GM12878 (cell line): ENCODE data around the gene SEPTIN1. TPM values are rescaled to one million over a fixed set of nuclear protein-coding genes. Genes with fewer than 3 reads are reported as not detected.

ENCODE experiments used
- BCL11A ChIP-seq: IDR thresholded peaks from 2 replicates; pipeline ENCODE4 v1.6.1; 2011; ENCODE audit warnings: low read depth, low read length
- CBX3 ChIP-seq: fragments of 200-600 bp; sonication (generic); IDR thresholded peaks from 2 replicates; pipeline ENCODE4 v1.6.1; 2016; ENCODE audit warnings: low read depth, borderline replicate concordance
- CHD1 ChIP-seq: IDR thresholded peaks from 2 replicates; pipeline ENCODE4 v1.6.1; 2012; ENCODE audit warnings: low read depth, low read length, improper control_type of control experiment
- CHD2 ChIP-seq: IDR thresholded peaks from 2 replicates; pipeline ENCODE4 v1.6.1; 2011; ENCODE audit warnings: low read depth, low read length, improper control_type of control experiment, borderline replicate concordance
- GATAD2B ChIP-seq: fragments of 450-650 bp; conservative IDR thresholded peaks from 2 replicates; pipeline ENCODE4 v1.6.1; 2017; ENCODE audit warnings: low read depth, mild to moderate bottlenecking, moderate library complexity
- HCFC1 ChIP-seq: fragments of 150-350 bp; IDR thresholded peaks from 2 replicates; pipeline ENCODE4 v1.6.1; 2014; ENCODE audit warnings: low read length
- POLR2AphosphoS5 ChIP-seq: IDR thresholded peaks from 2 replicates; pipeline ENCODE4 v1.6.1; 2011; ENCODE audit warnings: mild to moderate bottlenecking, low read length, inconsistent platforms
- SMARCA5 ChIP-seq: fragments of 450-650 bp; IDR thresholded peaks from 2 replicates; pipeline ENCODE4 v1.6.1; 2017; ENCODE audit warnings: mild to moderate bottlenecking
- SREBF1 ChIP-seq: IDR thresholded peaks from 2 replicates; pipeline ENCODE4 v1.6.1; 2012; ENCODE audit warnings: mild to moderate bottlenecking, low read length
- TCF3 ChIP-seq: IDR thresholded peaks from 2 replicates; pipeline ENCODE4 v1.6.1; 2012; ENCODE audit warnings: low read depth, mild to moderate bottlenecking, low read length, borderline replicate concordance; ENCODE audit not compliant: insufficient read depth
- ZNF207 ChIP-seq: fragments of 450-650 bp; IDR thresholded peaks from 2 replicates; pipeline ENCODE4 v1.6.1; 2014; ENCODE audit warnings: antibody characterized with exemption, mild to moderate bottlenecking, borderline replicate concordance
- ZNF622 ChIP-seq: fragments of 450-650 bp; IDR thresholded peaks from 2 replicates; pipeline ENCODE4 v1.6.1; 2017; ENCODE audit warnings: mild to moderate bottlenecking, inconsistent platforms
- polyA plus RNA-seq, 11 experiments: library from polyadenylated mRNA; depleted of rRNA in 4 of 11; unstranded in 6 of 11; stranded (reverse) in 5 of 11; fragments of >200 nt; fragmentation: Nextera tagmentation in 4 of 11; fragmentation: Illumina TruSeq in 1 of 11; extraction: Ambion mirVana in 4 of 11; extraction: Trizol in 1 of 11; gene quantifications; 1 replicate in 1 of 11; 2 replicates in 10 of 11; pipeline versions ENCODE4 v1.2.1 to v1.2.3, GENCODE V29; 2011 to 2016; ENCODE audit warnings: inconsistent platforms in 2 of 11, missing spikeins in 2 of 11, low read depth in 1 of 11
- total RNA-seq, 4 experiments: library from RNA; depleted of rRNA in 3 of 4; stranded (reverse); fragments of >200 nt in 3 of 4; fragmentation: Illumina TruSeq in 1 of 4; extraction: Trizol in 1 of 4; gene quantifications; 2 replicates each; pipeline versions ENCODE4 v1.2.1 to v1.2.3, GENCODE V29; 2013 to 2021
- TF ChIP-seq, protein P1 (sequence below): IDR thresholded peaks from 2 replicates; pipeline ENCODE4 v1.6.1; 2011; ENCODE audit warnings: low read depth, mild to moderate bottlenecking, low read length, moderate library complexity, borderline replicate concordance; ENCODE audit errors: extremely low read depth
- TF ChIP-seq, protein P2 (sequence below): IDR thresholded peaks from 2 replicates; pipeline ENCODE4 v1.6.1; 2012; ENCODE audit warnings: low read depth, low read length, improper control_type of control experiment
- TF ChIP-seq, protein P3 (sequence below): fragments of 450-650 bp; IDR thresholded peaks from 2 replicates; pipeline ENCODE4 v1.6.1; 2017; ENCODE audit warnings: antibody characterized with exemption, mild to moderate bottlenecking, moderate library complexity
- TF ChIP-seq, protein P4 (sequence below): fragments of 450-650 bp; IDR thresholded peaks from 2 replicates; pipeline ENCODE4 v1.6.1; 2018; ENCODE audit warnings: mild to moderate bottlenecking, low read depth, moderate library complexity; ENCODE audit not compliant: partially characterized antibody
- TF ChIP-seq, protein P5 (sequence below): fragments of 450-650 bp; IDR thresholded peaks from 2 replicates; pipeline ENCODE4 v1.6.1; 2017; ENCODE audit warnings: mild to moderate bottlenecking, low read depth, inconsistent platforms; ENCODE audit not compliant: poor library complexity, severe bottlenecking

Gene SEPTIN1
- total and polyA plus RNA-seq, 10 of the 15 experiments (the other 5 are each of a cell fraction or from before 2014, with no cell fraction given) = 2.8 to 153 (median 94.1) TPM

DNA sequence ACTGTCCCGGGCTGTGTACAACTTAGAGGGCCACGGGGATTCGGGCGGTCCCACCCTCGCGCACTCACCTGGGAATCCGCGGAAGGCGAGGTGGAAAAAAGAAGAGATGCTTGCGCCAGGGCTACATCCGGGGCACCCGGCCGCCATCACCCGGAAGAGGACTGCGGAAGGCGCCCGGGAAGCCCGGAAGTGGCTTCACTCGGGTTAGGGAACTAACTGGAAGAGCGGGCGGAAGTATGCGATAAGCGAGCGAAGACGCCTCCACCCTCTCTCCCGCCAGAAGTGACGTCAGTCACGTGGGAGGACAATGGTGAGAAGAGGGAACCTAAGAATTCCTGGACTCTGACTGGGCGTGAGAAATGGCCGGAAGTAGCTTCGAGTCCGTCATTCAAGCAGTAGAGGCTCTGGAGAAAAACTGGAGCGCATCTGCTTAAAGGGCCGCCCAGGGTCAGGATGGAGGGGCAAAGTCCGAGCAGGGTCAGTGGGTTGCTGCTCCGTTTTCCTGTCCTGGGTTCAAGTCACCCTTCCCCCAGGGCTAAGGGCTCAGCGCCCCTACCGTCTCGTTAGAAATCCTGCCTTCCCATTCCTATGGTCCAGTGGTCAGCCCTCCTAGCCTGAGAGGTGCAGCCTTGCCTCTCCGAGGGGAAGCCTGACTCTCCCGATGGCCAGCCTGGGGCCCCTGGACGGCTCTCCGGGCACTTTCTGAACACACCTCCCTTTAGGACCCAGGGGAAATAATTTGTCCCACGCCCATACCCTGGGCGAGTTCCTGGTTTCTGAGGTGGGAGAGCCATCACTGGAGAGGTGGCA, 27.0 kb downstream of the SEPTIN1 start, which contains the start of gene CD2BP2 (continued):
- TF ChIP-seq ZNF207 (no peak; the same call in 1 of the 2 replicates), CHD2 (peak; percentile 39; the same call in 1 of the 2 replicates), SREBF1 (no peak; the same call in 1 of the 2 replicates), TCF3 (peak; percentile 8; the same call in 1 of the 2 replicates), ZNF622 (no peak), HCFC1 (peak; percentile 79), CBX3 (no peak), SMARCA5 (peak; percentile 61; the same call in 1 of the 2 replicates), CHD1 (no peak), GATAD2B (peak; percentile 73; the same call in 1 of the 2 replicates), BCL11A (no peak), POLR2AphosphoS5 (peak; percentile 66)
- TF ChIP-seq, protein P1, sequence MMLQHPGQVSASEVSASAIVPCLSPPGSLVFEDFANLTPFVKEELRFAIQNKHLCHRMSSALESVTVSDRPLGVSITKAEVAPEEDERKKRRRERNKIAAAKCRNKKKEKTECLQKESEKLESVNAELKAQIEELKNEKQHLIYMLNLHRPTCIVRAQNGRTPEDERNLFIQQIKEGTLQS = peak; percentile 61; the same call in 1 of the 2 replicates
- TF ChIP-seq, protein P2, sequence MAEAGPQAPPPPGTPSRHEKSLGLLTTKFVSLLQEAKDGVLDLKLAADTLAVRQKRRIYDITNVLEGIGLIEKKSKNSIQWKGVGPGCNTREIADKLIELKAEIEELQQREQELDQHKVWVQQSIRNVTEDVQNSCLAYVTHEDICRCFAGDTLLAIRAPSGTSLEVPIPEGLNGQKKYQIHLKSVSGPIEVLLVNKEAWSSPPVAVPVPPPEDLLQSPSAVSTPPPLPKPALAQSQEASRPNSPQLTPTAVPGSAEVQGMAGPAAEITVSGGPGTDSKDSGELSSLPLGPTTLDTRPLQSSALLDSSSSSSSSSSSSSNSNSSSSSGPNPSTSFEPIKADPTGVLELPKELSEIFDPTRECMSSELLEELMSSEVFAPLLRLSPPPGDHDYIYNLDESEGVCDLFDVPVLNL = no peak
- TF ChIP-seq, protein P3, sequence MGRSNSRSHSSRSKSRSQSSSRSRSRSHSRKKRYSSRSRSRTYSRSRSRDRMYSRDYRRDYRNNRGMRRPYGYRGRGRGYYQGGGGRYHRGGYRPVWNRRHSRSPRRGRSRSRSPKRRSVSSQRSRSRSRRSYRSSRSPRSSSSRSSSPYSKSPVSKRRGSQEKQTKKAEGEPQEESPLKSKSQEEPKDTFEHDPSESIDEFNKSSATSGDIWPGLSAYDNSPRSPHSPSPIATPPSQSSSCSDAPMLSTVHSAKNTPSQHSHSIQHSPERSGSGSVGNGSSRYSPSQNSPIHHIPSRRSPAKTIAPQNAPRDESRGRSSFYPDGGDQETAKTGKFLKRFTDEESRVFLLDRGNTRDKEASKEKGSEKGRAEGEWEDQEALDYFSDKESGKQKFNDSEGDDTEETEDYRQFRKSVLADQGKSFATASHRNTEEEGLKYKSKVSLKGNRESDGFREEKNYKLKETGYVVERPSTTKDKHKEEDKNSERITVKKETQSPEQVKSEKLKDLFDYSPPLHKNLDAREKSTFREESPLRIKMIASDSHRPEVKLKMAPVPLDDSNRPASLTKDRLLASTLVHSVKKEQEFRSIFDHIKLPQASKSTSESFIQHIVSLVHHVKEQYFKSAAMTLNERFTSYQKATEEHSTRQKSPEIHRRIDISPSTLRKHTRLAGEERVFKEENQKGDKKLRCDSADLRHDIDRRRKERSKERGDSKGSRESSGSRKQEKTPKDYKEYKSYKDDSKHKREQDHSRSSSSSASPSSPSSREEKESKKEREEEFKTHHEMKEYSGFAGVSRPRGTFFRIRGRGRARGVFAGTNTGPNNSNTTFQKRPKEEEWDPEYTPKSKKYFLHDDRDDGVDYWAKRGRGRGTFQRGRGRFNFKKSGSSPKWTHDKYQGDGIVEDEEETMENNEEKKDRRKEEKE = no peak
- TF ChIP-seq, protein P4, sequence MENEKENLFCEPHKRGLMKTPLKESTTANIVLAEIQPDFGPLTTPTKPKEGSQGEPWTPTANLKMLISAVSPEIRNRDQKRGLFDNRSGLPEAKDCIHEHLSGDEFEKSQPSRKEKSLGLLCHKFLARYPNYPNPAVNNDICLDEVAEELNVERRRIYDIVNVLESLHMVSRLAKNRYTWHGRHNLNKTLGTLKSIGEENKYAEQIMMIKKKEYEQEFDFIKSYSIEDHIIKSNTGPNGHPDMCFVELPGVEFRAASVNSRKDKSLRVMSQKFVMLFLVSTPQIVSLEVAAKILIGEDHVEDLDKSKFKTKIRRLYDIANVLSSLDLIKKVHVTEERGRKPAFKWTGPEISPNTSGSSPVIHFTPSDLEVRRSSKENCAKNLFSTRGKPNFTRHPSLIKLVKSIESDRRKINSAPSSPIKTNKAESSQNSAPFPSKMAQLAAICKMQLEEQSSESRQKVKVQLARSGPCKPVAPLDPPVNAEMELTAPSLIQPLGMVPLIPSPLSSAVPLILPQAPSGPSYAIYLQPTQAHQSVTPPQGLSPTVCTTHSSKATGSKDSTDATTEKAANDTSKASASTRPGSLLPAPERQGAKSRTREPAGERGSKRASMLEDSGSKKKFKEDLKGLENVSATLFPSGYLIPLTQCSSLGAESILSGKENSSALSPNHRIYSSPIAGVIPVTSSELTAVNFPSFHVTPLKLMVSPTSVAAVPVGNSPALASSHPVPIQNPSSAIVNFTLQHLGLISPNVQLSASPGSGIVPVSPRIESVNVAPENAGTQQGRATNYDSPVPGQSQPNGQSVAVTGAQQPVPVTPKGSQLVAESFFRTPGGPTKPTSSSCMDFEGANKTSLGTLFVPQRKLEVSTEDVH = peak; percentile 99
- TF ChIP-seq, protein P5, sequence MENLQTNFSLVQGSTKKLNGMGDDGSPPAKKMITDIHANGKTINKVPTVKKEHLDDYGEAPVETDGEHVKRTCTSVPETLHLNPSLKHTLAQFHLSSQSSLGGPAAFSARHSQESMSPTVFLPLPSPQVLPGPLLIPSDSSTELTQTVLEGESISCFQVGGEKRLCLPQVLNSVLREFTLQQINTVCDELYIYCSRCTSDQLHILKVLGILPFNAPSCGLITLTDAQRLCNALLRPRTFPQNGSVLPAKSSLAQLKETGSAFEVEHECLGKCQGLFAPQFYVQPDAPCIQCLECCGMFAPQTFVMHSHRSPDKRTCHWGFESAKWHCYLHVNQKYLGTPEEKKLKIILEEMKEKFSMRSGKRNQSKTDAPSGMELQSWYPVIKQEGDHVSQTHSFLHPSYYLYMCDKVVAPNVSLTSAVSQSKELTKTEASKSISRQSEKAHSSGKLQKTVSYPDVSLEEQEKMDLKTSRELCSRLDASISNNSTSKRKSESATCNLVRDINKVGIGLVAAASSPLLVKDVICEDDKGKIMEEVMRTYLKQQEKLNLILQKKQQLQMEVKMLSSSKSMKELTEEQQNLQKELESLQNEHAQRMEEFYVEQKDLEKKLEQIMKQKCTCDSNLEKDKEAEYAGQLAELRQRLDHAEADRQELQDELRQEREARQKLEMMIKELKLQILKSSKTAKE = peak; percentile 54
